H9 (cell line): ENCODE data around the gene MAML3. TPM values are rescaled to one million over a fixed set of nuclear protein-coding genes. Genes with fewer than 3 reads are reported as not detected.

Source experiments
- DNase-seq: peaks from one replicate; pipeline ENCODE4 v3.0.0-alpha.2; 2017
- H2AFZ ChIP-seq: one replicate; pipeline ENCODE4 v1.6.1; 2013; ENCODE audit warnings: mild to moderate bottlenecking, low read length, control low read depth, moderate library complexity
- H2AK5ac ChIP-seq: 2 replicates; pipeline ENCODE4 v1.6.1; 2013; ENCODE audit warnings: low read length, control low read depth, mixed read lengths; ENCODE audit not compliant: insufficient read length
- H2BK120ac ChIP-seq: one replicate; pipeline ENCODE4 v1.6.1; 2013; ENCODE audit warnings: low read depth, mild to moderate bottlenecking, low read length, control low read depth, inconsistent platforms; ENCODE audit not compliant: poor library complexity, severe bottlenecking
- H2BK12ac ChIP-seq: 2 replicates; pipeline ENCODE4 v1.6.1; 2013; ENCODE audit warnings: low read length, control low read depth, mixed read lengths, low read depth; ENCODE audit not compliant: insufficient read length
- H2BK15ac ChIP-seq: 2 replicates; pipeline ENCODE4 v1.6.1; 2013; ENCODE audit warnings: low read depth, low read length, control low read depth
- H2BK20ac ChIP-seq: one replicate; pipeline ENCODE4 v1.6.1; 2013; ENCODE audit warnings: low read depth, mild to moderate bottlenecking, low read length, control low read depth, inconsistent platforms; ENCODE audit not compliant: poor library complexity, severe bottlenecking
- H2BK5ac ChIP-seq: 2 replicates; pipeline ENCODE4 v1.6.1; 2013; ENCODE audit warnings: low read length, control low read depth, mixed read lengths; ENCODE audit not compliant: insufficient read length
- H3K14ac ChIP-seq: 2 replicates; pipeline ENCODE4 v1.6.1; 2013; ENCODE audit warnings: low read length, control low read depth; ENCODE audit not compliant: insufficient read depth
- H3K18ac ChIP-seq: 2 replicates; pipeline ENCODE4 v1.6.1; 2013; ENCODE audit warnings: low read depth, mild to moderate bottlenecking, mixed read lengths, low read length, control low read depth; ENCODE audit not compliant: insufficient read length
- H3K23ac ChIP-seq: 2 replicates; pipeline ENCODE4 v1.6.1; 2013; ENCODE audit warnings: low read length, control low read depth, mixed read lengths, low read depth; ENCODE audit not compliant: insufficient read length
- H3K23me2 ChIP-seq: 2 replicates; pipeline ENCODE4 v1.6.1; 2013; ENCODE audit warnings: low read depth, mild to moderate bottlenecking, mixed read lengths, low read length, control low read depth; ENCODE audit not compliant: insufficient read length, poor library complexity, severe bottlenecking
- H3K27ac ChIP-seq: 2 replicates; pipeline ENCODE4 v1.5.1; 2013; ENCODE audit warnings: low read length, control low read depth, mixed read lengths, low read depth; ENCODE audit not compliant: insufficient read length
- H3K27me3 ChIP-seq: 2 replicates; pipeline ENCODE4 v1.6.1; 2013; ENCODE audit warnings: low read length, control low read depth, inconsistent platforms; ENCODE audit not compliant: insufficient read depth
- H3K4ac ChIP-seq: 2 replicates; pipeline ENCODE4 v1.6.1; 2013; ENCODE audit warnings: low read depth, mild to moderate bottlenecking, control low read depth, inconsistent platforms, low read length, moderate library complexity
- H3K4me1 ChIP-seq: 2 replicates; pipeline ENCODE4 v1.6.1; 2013; ENCODE audit warnings: low read length, control low read depth, inconsistent platforms; ENCODE audit not compliant: insufficient read depth
- H3K4me2 ChIP-seq: 2 replicates; pipeline ENCODE4 v1.6.1; 2013; ENCODE audit warnings: low read length, control low read depth, mixed read lengths; ENCODE audit not compliant: insufficient read length, insufficient read depth
- H3K56ac ChIP-seq: 2 replicates; pipeline ENCODE4 v1.6.1; 2013; ENCODE audit warnings: low read depth, mild to moderate bottlenecking, mixed read lengths, low read length, control low read depth; ENCODE audit not compliant: insufficient read length
- H3K79me1 ChIP-seq: 2 replicates; pipeline ENCODE4 v1.6.1; 2013; ENCODE audit warnings: low read depth, mild to moderate bottlenecking, moderate library complexity, low read length, control low read depth, inconsistent platforms; ENCODE audit not compliant: insufficient read depth, poor library complexity, severe bottlenecking
- H3K79me2 ChIP-seq: 2 replicates; pipeline ENCODE4 v1.6.1; 2013; ENCODE audit warnings: low read length, control low read depth, inconsistent platforms; ENCODE audit not compliant: insufficient read depth
- H3K9ac ChIP-seq: 2 replicates; pipeline ENCODE4 v1.6.1; 2013; ENCODE audit warnings: low read length, control low read depth, mixed read lengths; ENCODE audit not compliant: insufficient read length; ENCODE audit errors: extremely low read depth
- H3K9me3 ChIP-seq: one replicate; pipeline ENCODE4 v1.6.1; 2013; ENCODE audit warnings: low read depth, low read length, inconsistent platforms; ENCODE audit not compliant: control insufficient read depth
- H3T11ph ChIP-seq: one replicate; pipeline ENCODE4 v1.6.1; 2013; ENCODE audit warnings: mild to moderate bottlenecking, low read length, control low read depth, inconsistent platforms
- H4K20me1 ChIP-seq: one replicate; pipeline ENCODE4 v1.6.1; 2013; ENCODE audit not compliant: control insufficient read depth, insufficient read length, insufficient read depth
- H4K5ac ChIP-seq: 2 replicates; pipeline ENCODE4 v1.6.1; 2013; ENCODE audit warnings: low read depth, mild to moderate bottlenecking, mixed read lengths, low read length, control low read depth; ENCODE audit not compliant: insufficient read length
- H4K8ac ChIP-seq: replicated peaks from 2 replicates; pipeline ENCODE4 v1.6.1; 2013; ENCODE audit warnings: low read length, control low read depth, mixed read lengths, low read depth; ENCODE audit not compliant: insufficient read length
- H4K91ac ChIP-seq: 2 replicates; pipeline ENCODE4 v1.6.1; 2013; ENCODE audit warnings: low read depth, mild to moderate bottlenecking, moderate library complexity, mixed read lengths, low read length, control low read depth; ENCODE audit not compliant: insufficient read length
- H3K27ac Mint-ChIP-seq, 3 experiments: 2 replicates in 2 of 3; 3 replicates in 1 of 3; pipeline ENCODE4 v1.8.0; 2020 to 2021; ENCODE audit warnings: mixed read lengths in 3 of 3, mild to moderate bottlenecking in 1 of 3, moderate library complexity in 1 of 3
- H3K27me3 Mint-ChIP-seq: 2 replicates; pipeline ENCODE4 v1.8.0; 2021; ENCODE audit warnings: low read depth, mild to moderate bottlenecking, moderate library complexity, mixed read lengths
- H3K36me3 Mint-ChIP-seq, 3 experiments: 2 replicates in 2 of 3; 3 replicates in 1 of 3; pipeline ENCODE4 v1.8.0; 2020 to 2021; ENCODE audit warnings: low read depth in 3 of 3, mixed read lengths in 3 of 3; ENCODE audit not compliant: insufficient read depth in 1 of 3
- H3K4me1 Mint-ChIP-seq, 2 experiments: 2 replicates each; pipeline ENCODE4 v1.8.0; 2020; ENCODE audit warnings: mixed read lengths in 2 of 2
- H3K4me3 Mint-ChIP-seq, 2 experiments: 2 replicates in 1 of 2; 3 replicates in 1 of 2; pipeline ENCODE4 v1.8.0; 2020 to 2021; ENCODE audit warnings: mild to moderate bottlenecking in 2 of 2, mixed read lengths in 2 of 2, moderate library complexity in 1 of 2
- H3K9me3 Mint-ChIP-seq, 2 experiments: 2 replicates in 1 of 2; 3 replicates in 1 of 2; pipeline ENCODE4 v1.8.0; 2020; ENCODE audit warnings: mild to moderate bottlenecking in 2 of 2, mixed read lengths in 2 of 2, moderate library complexity in 1 of 2
- CTCF ChIP-seq: fragments of 200-600 bp; sonication (generic); conservative IDR thresholded peaks from 3 replicates; pipeline ENCODE4 v1.8.0; 2021; ENCODE audit warnings: antibody characterized with exemption, mild to moderate bottlenecking
- total RNA-seq: library from RNA; stranded (reverse); gene quantifications from 2 replicates; pipeline ENCODE4 v1.2.1, GENCODE V29; 2021

The MAML3 gene
- total RNA-seq, 1 experiment from 2014 or later = 3.9 TPM

GRCh38 chr4:139799615-139800014, 354.4 kb downstream of the MAML3 start:
- Histone ChIP-seq H3K9ac (no peak overlapping the region), H3K79me1 (no peaks in the 10 kb centered on the region), H3K79me2 (no peaks in the 10 kb centered on the region), H4K5ac (no peak overlapping the region), H4K8ac (no peak overlapping the region), H3K4me2 (no peak overlapping the region), H3K14ac (no peak overlapping the region), H3K27me3 (0 out of 2 replicates have a peak, but pooled peaks cover 1% of the 10 kb centered on the region), H2BK15ac (no peak overlapping the region), H4K20me1 (no peaks in the 10 kb centered on the region), H3K9me3 (no peaks in the 10 kb centered on the region), H2BK12ac (no peak overlapping the region), H2BK20ac (no peak overlapping the region), H3K27ac (no peak overlapping the region), H3K18ac (no peak overlapping the region), H3K56ac (no peak overlapping the region), H2BK120ac (no peak overlapping the region), H2AFZ (no peak overlapping the region), H3K23me2 (no peaks in the 10 kb centered on the region), H3K4ac (no peak overlapping the region), H3K4me1 (no peaks in the 10 kb centered on the region), H2AK5ac (no peak overlapping the region), H4K91ac (no peak overlapping the region), H2BK5ac (no peak overlapping the region), H3T11ph (no peak overlapping the region), H3K23ac (no peak overlapping the region)
- no peak overlapping the region for H3K27ac Mint-ChIP-seq
- H3K36me3 Mint-ChIP-seq = peaks cover 0 to 7% (median 0%) of the 10 kb centered on the region in 3 experiments; a peak in 1 of 7 replicates
- no peak for DNase-seq
- no peaks in the 10 kb centered on the region for H3K9me3 Mint-ChIP-seq
- peaks cover 16 to 17% of the 10 kb centered on the region in 2 experiments for H3K4me1 Mint-ChIP-seq
- H3K4me3 Mint-ChIP-seq = no peak overlapping the region
- TF ChIP-seq CTCF = no peak
- no peaks in the 10 kb centered on the region; the same call in none of the 2 replicates for H3K27me3 Mint-ChIP-seq
